Aorta (tissue), 5 donors: Measurements from ENCODE around the gene SP9. TPM values are rescaled to one million over a fixed set of nuclear protein-coding genes. Genes with fewer than 3 reads are reported as not detected.

Source experiments
- ATAC-seq: fragments of 200-7000 bp; cut with Tn5 transposase; one replicate; pipeline ENCODE4 v1.9.1; 2022; ENCODE audit warnings: moderate library complexity; ENCODE audit not compliant: low FRiP score
- DNase-seq, 2 donors: peaks; one replicate each; pipeline ENCODE4 v3.0.0-alpha.2; 2020
- H3K27ac ChIP-seq, 2 donors: one replicate each; pipeline ENCODE4 v1.5.1; 2013; ENCODE audit warnings: low read length in 2 of 2, mild to moderate bottlenecking in 2 of 2, moderate library complexity in 2 of 2, control low read depth in 1 of 2, inconsistent platforms in 1 of 2, low read depth in 1 of 2
- H3K27me3 ChIP-seq, 2 donors: one replicate each; pipeline ENCODE4 v1.6.1; 2013; ENCODE audit warnings: control low read depth in 1 of 2, low read length in 1 of 2, mild to moderate bottlenecking in 1 of 2, moderate library complexity in 1 of 2; ENCODE audit not compliant: insufficient read depth in 2 of 2, control insufficient read depth in 1 of 2
- H3K36me3 ChIP-seq, 2 donors: one replicate each; pipeline ENCODE4 v1.6.1; 2013; ENCODE audit warnings: control low read depth in 1 of 2, low read length in 1 of 2, mild to moderate bottlenecking in 1 of 2; ENCODE audit not compliant: insufficient read depth in 2 of 2, control insufficient read depth in 1 of 2
- H3K4me1 ChIP-seq, 2 donors: one replicate each; pipeline ENCODE4 v1.6.1; 2013; ENCODE audit warnings: low read length in 2 of 2, control low read depth in 1 of 2, mild to moderate bottlenecking in 1 of 2, moderate library complexity in 1 of 2; ENCODE audit not compliant: insufficient read depth in 2 of 2, control insufficient read depth in 1 of 2
- H3K4me3 ChIP-seq, 2 donors: one replicate each; pipeline ENCODE4 v1.5.1; 2013; ENCODE audit warnings: low read length in 2 of 2, control low read depth in 1 of 2, mild to moderate bottlenecking in 1 of 2
- H3K9me3 ChIP-seq: one replicate; pipeline ENCODE4 v1.6.1; 2013; ENCODE audit warnings: mild to moderate bottlenecking, low read length; ENCODE audit not compliant: control insufficient read depth
- WGBS, 2 donors: extraction: QIAGEN DNeasy Blood & Tissue Kit; methylation state at CpG; one replicate each; pipeline ENCODE4 v1.1.7; 2013; 5-methylcytosine and 5-hydroxymethylcytosine counted together
- intact Hi-C, 2 donors: fragments of 100-400 bp; cut with DNase I; formaldehyde crosslinking; loops; one replicate each; pipeline versions ENCODE4 v1.14.2 to v1.15.0; 2022
- polyA plus RNA-seq, 2 donors: library from polyadenylated mRNA; stranded (reverse); fragments of 200-250 nt; gene quantifications; one replicate each; pipeline ENCODE4 v1.2.3, GENCODE V29; 2013
- total RNA-seq, 2 donors: library from RNA; stranded (reverse); fragmentation: NEBNext Ultra II Directional; extraction: Animal tissue kit (Norgen Biotek cat#: 25700); gene quantifications; one replicate each; pipeline ENCODE4 v1.2.1, GENCODE V29; 2021
- donor health status: healthy with polysubstance abuse.
- donor health status: Bipolar disorder and iron deficiency.
- donor health status: DM: no; HTN: no; CAD: no.
- donor health status: DM: no; HTN: no; CAD: no.
- donor health status: DM: yes; HTN: yes; CAD: no.

The SP9 gene
- total and polyA plus RNA-seq, 4 donors: 0.23 TPM; not detected in 3

GRCh38 chr2:174336501-174337336 lies 2.0 kb downstream of the SP9 start:
- Histone ChIP-seq H3K4me3 (peak overlapping the region in 1 of 2 donors; percentile 15), H3K4me1 (no peaks in the 10 kb centered on the region), H3K36me3 (no peaks in the 10 kb centered on the region), H3K9me3 (no peaks in the 10 kb centered on the region), H3K27me3 (peaks cover 0 to 3% of the 10 kb centered on the region in 2 donors), H3K27ac (no peak overlapping the region)
- intact Hi-C loops: loop anchor here in 1 of 2 donors (10.0 kb wide), 1 partner anchor 1748 kb away; the partner anchor contains the start of gene EVX2
- peak; percentile 51 to 71 for DNase-seq
- peak; percentile 21 for ATAC-seq
- 2 to 3% methylated on average over 97 to 102 of the region's 102 CpGs for WGBS, 2 donors

DNA sequence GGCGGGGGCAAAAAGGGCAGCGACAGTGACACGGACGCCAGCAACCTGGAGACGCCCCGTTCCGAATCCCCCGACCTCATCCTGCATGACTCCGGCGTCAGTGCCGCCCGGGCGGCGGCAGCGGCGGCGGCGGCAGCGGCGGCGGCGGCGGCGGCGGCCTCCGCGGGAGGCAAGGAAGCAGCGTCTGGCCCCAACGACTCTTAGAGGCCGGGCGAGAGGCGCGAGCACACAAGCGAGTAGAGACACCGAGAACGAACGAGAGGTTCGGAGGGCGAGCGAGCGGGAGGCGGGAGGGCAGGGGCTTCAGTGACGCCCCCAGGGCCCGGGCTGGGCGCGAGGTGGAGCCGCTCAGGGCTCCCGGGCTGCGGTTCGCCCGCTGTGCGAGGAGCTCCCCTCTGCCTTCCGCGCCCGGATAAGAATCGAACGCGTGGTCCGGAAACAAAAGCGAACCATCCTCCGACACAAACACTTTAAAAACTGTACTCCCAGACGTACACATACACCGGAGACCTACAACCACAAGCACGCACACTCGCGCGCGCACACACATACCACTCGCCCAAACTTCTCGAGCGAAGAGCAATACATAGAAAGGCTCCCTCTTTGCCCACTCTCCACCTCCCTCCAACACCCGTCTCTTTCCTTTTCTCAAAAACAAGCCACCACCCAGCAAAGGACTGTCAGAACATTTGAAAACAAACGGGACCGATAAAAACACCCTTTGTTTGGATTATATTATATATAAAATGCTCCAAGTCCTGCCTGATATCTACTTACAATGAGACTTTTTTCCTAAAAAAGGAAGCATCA lies 2.8 kb downstream of the SP9 start:
- Histone ChIP-seq H3K27me3 (peaks cover 0 to 3% of the 10 kb centered on the region in 2 donors), H3K4me1 (no peaks in the 10 kb centered on the region)
- intact Hi-C loops: loop anchor here in 1 of 2 donors (10.0 kb wide), 1 partner anchor 1747 kb away; the partner anchor contains the start of gene EVX2

GRCh38 chr2:174338147-174338605 lies 3.4 kb downstream of the SP9 start:
- DNase-seq: no peak
- intact Hi-C loops: loop anchor here in 1 of 2 donors (10.0 kb wide), 1 partner anchor 1747 kb away; the partner anchor contains the start of gene EVX2
- Histone ChIP-seq H3K27ac (no peak overlapping the region), H3K27me3 (peaks cover 0 to 3% of the 10 kb centered on the region in 2 donors), H3K9me3 (no peaks in the 10 kb centered on the region), H3K4me3 (no peak overlapping the region), H3K36me3 (no peaks in the 10 kb centered on the region), H3K4me1 (no peaks in the 10 kb centered on the region)
- ATAC-seq: no peak
- 25 to 30% methylated on average over 7 of the region's 7 CpGs for WGBS, 2 donors

More for the DNA sequence above, 2.8 kb downstream of the SP9 start:
- DNase-seq (peak; percentile 47 to 75), ATAC-seq (no peak)
- WGBS, 2 donors: 4 to 6% methylated on average over 63 to 74 of the region's 74 CpGs
- Histone ChIP-seq H3K36me3 (no peaks in the 10 kb centered on the region), H3K9me3 (no peaks in the 10 kb centered on the region), H3K4me3 (no peak overlapping the region), H3K27ac (no peak overlapping the region)

DNA sequence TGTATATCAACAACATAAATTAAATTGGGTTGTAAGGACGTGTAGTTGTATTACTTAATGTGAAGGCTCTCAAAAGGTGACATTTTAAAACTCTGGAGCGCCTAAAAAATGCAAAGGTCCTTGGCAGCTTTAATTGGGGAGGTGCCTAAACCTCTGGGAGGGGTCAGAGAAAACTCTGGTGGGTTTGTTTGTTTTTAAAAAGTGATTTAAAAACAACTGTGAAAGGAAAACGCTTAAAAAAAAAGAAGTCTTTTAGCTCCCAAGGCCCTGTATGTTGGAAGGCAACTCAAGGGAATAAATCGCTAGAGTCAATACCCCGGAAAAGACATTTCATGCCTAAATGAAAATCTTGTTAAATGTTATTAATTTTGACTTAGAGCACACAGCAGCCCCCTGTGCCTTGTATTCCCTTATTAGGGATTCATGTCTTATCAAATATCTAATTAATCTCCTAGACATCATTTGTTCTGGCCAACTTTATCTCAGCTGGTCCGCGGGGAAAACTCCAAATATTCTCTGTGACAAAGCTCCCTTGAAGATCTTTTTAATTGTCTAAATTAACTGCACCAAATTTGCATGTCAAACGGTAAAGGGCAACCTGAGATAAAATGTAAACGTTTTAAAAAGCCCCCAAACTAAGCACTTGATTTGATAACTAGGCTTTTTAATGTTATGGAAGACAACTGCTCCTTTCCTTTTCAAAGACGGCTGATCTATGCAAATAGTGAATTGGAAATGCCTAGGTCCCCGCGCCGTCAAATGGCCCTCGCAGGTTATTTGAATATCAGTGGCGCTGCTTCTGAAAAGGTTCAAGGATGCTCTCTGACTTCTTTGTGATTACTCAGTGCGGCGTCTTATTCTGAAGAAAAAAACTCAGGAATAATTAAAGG lies 4.2 kb downstream of the SP9 start:
- Histone ChIP-seq H3K9me3 (no peaks in the 10 kb centered on the region), H3K36me3 (no peaks in the 10 kb centered on the region), H3K27ac (no peak overlapping the region), H3K4me1 (no peaks in the 10 kb centered on the region), H3K27me3 (peaks cover 0 to 3% of the 10 kb centered on the region in 2 donors), H3K4me3 (no peak overlapping the region)
- DNase-seq (no peak), ATAC-seq (no peak)
- WGBS, 2 donors: 25 to 28% methylated on average over 17 of the region's 17 CpGs
- intact Hi-C loops: loop anchor here in 1 of 2 donors (10.0 kb wide), 1 partner anchor 1746 kb away; the partner anchor contains the start of gene EVX2

DNA sequence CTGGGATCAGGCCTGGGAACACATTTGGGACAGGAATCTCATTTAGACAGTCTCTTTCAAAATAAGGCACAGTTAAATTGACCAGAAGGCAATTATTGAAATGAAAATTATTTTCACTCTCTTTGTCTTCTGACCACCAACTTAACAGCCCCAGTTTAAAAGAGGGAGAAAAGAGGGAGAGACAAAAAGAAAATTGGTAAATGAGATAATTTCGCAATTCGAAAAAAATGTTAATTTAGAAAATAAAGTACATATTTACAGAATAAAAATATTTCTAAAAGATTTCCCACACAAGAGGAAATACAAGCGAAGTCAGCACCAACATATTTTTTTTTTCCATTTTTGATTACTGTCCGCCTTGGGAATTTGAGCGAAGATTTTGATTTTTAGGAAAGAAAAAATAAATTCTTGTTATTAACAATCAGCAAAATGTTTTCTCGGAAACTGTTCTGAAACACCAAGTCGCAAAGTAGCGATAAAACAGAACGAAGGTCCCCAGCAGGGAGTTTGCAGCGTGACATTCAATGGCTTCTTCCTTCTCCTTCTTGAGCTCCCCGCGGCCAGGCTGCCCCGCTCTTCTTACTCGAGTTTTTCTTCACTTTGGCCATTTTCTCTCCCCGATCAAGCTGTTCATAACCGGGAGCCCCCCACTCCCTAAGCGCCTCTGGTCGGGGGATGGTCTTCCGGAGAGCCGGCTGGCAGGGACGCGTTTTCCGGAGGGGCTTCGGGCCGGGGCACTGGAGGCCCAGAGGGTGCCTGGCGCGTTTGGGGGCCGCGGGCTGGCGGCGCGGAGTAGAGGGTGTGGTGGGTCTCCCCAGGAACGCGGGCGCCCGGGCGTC lies 5.0 kb downstream of the SP9 start:
- Histone ChIP-seq H3K27ac (no peak overlapping the region), H3K9me3 (no peaks in the 10 kb centered on the region), H3K4me3 (no peak overlapping the region), H3K4me1 (no peaks in the 10 kb centered on the region), H3K36me3 (no peaks in the 10 kb centered on the region), H3K27me3 (peaks cover 0 to 3% of the 10 kb centered on the region in 2 donors)
- ATAC-seq (no peak), DNase-seq (peak in 1 of 2 donors; percentile 72)
- WGBS, 2 donors: 19% methylated on average over 35 to 37 of the region's 37 CpGs
- intact Hi-C loops: loop anchor here in 1 of 2 donors (2.0 to 10.0 kb wide), 4 partner anchors 295 to 1745 kb away; partner anchors contain the start of gene EVX2

DNA sequence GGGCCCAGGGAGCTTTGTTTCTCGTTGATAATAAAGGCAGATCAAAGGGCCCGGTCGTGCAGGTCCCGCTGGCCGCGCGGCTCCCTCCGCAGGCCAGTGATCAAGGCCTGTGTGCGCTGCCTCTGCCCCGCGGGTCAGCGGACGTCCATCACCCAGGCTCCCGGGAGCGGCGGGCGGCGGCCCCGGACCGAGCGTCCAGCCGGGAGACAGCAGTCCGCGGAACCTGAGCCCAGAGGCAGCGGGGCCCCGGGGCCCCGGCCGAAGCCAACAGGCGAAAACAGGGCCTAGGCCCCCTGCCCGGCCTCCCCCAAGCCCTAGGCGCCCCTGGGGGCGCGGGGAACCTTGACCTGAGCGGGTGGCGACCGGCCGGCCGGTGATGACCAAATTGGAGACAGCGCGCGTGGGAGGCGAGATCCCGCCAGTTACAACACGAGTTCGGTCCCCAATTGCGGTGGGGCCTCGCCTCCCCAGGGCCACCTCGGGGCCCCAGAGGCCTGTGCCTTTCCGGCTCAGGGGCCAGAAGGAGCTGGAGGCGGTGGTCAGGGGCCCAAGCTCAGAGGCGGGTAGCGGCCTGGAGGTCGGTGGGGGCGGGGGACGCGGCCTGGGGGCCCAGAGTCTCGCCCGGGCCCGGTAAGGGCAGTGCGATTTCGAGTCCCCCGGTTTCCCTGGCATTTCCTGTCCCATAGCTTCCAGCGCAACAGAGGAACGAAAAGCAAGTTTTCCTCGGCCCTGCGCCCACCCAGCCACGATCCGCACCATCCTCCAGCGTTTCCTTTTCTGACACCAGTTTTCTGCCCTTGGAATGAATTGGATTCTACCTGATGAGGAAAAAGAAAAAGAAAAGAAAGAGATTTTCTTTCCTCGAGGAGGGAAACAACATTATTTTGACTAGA lies 5.9 kb downstream of the SP9 start:
- no peaks in the 10 kb centered on the region for H3K4me1 ChIP-seq
- ATAC-seq: no peak
- DNase-seq: peak; percentile 47 to 79
- no peaks in the 10 kb centered on the region for H3K9me3 ChIP-seq
- H3K27me3 ChIP-seq: peaks cover 0 to 1% of the 10 kb centered on the region in 2 donors
- no peaks in the 10 kb centered on the region for H3K36me3 ChIP-seq
- no peak overlapping the region for H3K4me3 ChIP-seq
- intact Hi-C loops: loop anchor here in 1 of 2 donors (2.0 to 10.0 kb wide), 3 partner anchors 296 to 938 kb away; no protein-coding TSS in a partner anchor
- 13 to 14% methylated on average over 67 to 70 of the region's 70 CpGs for WGBS, 2 donors
- H3K27ac ChIP-seq: no peak overlapping the region
